Mucosa of gallbladder (tissue), 1 donor: ENCODE results near the gene GET4. TPM values are rescaled to one million over a fixed set of nuclear protein-coding genes. Genes with fewer than 3 reads are reported as not detected.
A peak's percentile ranks its signal among the peaks of the same experiment; 100 is the strongest.

Experiments
- DNase-seq: peaks from one replicate; pipeline ENCODE4 v3.0.0-alpha.2; 2020; ENCODE audit warnings: low spot score
- total RNA-seq: library from RNA; stranded (reverse); gene quantifications from one replicate; pipeline ENCODE4 v1.2.1, GENCODE V29; 2021
- donor health status: DM: no; HTN: no; CAD: no.

The GET4 gene
- total RNA-seq, 1 donor from 2014 or later: 37.5 TPM

GRCh38 chr7:945556-946255, 69.4 kb downstream of the GET4 start:
- peak; percentile 91 for DNase-seq

Other genes with a start within 250 kb of the GET4 start
- 30.9 TPM for gene DNAAF5, start 149.9 kb upstream of the GET4 start, total RNA-seq
- gene PRKAR1B, start 149.3 kb upstream of the GET4 start, total RNA-seq: 19.9 TPM
- 126 TPM for gene SUN1, start 44.1 kb upstream of the GET4 start, total RNA-seq
- 52.4 TPM for gene ADAP1, start 78.1 kb downstream of the GET4 start, total RNA-seq
- 12.1 TPM for gene COX19, start 99.0 kb downstream of the GET4 start, total RNA-seq
- gene CYP2W1, start 106.6 kb downstream of the GET4 start, total RNA-seq: 0.46 TPM
- gene GPR146, start 168.0 kb downstream of the GET4 start, total RNA-seq: 8.3 TPM
- gene GPER1, start 211.6 kb downstream of the GET4 start, total RNA-seq: 4.7 TPM